SHP77 treated with DMSO at 0.1 percent for 48 hours (cell line): ENCODE results near the gene GPC6.

Experiments used
- DNase-seq: peaks from one replicate; lab custom pipeline; 2025; lab: John Stamatoyannopoulos, UW

GPC6 gene

GRCh38 chr13:93268327-93269028 is 41.9 kb downstream of the GPC6 start:
- no peak for DNase-seq

- no peak for DNase-seq
Observed at GRCh38 chr13:93270769-93271742, 44.4 kb downstream of the GPC6 start.

DNA sequence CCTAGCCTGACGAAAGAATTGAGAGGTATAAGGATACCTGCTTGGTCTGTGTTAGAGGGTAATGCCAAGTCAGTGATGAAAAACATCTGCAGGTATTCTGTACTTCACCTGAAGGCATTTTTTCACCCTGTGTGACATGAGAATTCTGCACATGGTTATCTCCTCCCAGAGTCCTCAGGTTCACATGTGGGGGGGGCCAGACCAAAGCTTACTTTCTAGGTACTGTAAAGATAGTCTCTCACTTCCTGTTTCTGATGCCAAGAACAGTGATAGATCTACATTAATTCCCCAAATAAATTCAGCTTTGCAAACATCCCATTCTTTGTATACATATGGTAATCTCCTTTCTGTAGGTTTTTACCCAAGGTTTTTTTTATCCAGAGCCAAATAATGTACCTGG is 53.4 kb downstream of the GPC6 start:
- DNase-seq: no peak

DNA sequence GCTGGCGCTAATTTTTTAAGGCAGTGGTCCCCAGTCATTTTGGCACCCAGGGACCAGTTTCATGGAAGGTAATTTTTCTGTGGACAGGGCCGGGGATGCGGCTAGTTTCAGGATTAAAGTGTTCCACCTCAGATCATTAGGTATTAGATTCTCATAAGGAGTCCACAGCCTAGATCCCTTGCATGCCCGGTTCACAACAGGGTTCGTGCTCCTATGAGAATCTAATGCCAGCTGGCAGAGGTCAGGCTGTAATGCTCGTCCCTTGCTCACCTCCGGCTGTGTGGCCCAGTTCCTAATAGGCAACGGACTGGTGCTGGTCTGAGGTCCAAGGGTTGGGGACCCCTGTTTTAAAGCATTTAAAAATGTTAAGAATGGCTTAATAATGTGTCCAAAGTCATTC is 54.1 kb downstream of the GPC6 start:
- DNase-seq: no peak

- DNase-seq: no peak
Observed at GRCh38 chr13:93283255-93283654, 56.6 kb downstream of the GPC6 start.

DNA sequence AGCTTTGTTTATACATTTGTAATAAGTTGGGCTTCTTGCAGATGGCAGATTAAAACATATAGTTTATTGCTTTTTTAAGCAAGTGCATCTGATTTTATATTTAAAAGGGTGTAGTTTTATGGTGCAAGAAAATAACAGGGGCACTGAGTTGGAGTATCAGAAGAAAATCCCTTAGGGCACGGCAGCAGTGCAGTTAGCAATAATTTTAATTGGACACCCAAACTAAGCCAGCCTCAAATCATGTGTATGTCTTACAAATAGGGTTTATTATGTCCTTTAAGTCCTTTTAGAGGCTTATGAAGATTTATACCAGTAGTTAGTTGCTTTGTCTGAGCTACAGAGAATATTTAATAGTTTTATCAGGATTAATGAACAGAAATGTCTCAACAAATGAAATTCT is 57.5 kb downstream of the GPC6 start:
- DNase-seq: no peak

DNA sequence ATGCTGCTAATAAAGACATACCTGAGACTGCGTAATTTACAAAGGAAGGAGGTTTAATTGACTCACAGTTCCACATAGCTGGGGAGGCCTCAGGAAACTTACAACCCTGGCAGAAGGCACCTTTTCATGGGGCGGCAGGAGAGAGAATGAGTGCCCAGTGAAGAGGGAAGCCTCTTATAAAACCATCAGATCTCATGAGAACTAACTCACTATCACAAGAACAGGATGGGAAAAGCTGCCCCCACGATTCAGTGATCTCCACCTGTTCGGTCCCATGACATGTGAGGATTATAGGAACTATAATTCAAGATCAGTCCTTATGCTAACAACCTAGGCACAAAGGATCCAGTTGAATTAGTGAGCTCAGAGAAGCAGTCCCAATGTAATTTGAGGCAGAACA is 59.4 kb downstream of the GPC6 start:
- no peak for DNase-seq

DNA sequence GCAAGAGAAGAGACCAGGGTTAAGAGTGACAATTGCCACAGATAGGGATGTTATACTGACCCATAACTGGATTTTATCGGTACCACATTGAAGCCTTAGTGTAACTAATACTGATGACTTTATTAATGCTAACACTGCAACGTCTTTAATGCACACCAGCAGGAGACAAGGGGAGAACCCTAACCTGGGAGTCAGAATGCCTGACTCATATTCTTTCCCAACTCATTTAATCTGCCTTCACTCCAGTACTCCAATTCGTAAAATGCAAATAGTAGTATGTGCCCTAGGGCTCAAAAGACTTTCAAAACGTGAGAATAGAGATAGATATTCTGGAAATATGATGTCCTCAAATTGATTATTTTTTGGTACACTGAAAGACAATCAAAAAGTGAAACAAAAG is 62.4 kb downstream of the GPC6 start:
- no peak for DNase-seq

- no peak for DNase-seq
Observed at GRCh38 chr13:93289842-93290241, 63.2 kb downstream of the GPC6 start.

DNA sequence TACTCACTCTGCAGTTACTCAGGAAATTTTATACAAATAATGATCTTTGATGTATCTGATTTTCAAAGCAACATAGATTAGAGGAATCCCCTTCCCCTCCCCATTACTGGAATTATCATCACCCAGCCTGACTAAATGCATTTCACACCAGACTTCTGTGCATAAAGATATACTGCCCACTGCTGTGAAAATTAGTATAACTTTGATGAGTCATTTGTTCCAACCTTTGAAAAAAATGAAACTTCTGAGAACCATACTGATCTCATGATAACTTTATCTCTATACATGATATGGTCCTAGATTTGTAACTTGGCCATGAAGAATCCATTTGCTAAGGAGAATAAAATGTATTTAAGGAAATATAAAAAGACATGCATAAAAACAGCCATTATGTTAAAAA is 63.9 kb downstream of the GPC6 start:
- no peak for DNase-seq

GRCh38 chr13:93292366-93292765 is 65.8 kb downstream of the GPC6 start:
- DNase-seq: no peak

DNA sequence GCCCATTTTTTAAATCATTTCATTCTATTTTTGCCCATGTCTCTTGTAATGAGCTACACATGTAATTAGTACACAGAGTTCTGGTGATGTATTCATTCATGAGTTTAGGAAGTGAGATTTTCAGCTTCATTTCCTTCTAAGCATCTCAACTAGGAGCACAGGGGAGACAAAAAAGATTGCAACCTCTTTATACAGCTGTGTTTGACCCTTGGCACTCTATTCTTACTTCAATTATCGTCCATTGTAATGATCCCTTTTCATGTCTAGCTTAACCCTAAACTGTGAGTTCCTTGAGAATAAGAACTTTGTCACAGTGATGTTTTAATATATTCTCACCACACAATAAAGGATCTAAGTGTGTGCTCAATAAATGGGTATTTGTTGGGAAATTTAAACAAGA is 67.1 kb downstream of the GPC6 start:
- no peak for DNase-seq

- DNase-seq: no peak
Observed at GRCh38 chr13:93296584-93296983, 70.0 kb downstream of the GPC6 start.

GRCh38 chr13:93298713-93299112 is 72.1 kb downstream of the GPC6 start:
- no peak for DNase-seq

DNA sequence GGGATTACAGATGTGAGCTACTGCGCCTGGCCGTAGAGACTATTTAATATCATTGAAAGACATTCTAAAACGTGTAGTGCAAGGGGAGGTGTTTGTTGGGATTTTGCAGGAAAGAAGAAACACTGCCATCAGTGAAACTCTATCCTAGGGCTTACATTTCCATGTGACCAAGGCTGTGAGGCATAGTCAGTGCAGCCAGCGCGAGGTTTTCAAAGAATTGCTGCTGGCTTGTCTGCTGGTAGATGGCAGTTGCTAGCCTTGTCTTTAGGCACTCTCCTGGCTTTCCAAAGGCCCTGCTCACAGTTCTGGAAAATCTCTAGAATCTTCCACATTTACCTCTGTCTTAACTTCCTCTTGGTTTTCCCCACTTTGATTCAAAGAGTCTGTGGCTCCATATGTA is 77.5 kb downstream of the GPC6 start:
- DNase-seq: no peak

DNA sequence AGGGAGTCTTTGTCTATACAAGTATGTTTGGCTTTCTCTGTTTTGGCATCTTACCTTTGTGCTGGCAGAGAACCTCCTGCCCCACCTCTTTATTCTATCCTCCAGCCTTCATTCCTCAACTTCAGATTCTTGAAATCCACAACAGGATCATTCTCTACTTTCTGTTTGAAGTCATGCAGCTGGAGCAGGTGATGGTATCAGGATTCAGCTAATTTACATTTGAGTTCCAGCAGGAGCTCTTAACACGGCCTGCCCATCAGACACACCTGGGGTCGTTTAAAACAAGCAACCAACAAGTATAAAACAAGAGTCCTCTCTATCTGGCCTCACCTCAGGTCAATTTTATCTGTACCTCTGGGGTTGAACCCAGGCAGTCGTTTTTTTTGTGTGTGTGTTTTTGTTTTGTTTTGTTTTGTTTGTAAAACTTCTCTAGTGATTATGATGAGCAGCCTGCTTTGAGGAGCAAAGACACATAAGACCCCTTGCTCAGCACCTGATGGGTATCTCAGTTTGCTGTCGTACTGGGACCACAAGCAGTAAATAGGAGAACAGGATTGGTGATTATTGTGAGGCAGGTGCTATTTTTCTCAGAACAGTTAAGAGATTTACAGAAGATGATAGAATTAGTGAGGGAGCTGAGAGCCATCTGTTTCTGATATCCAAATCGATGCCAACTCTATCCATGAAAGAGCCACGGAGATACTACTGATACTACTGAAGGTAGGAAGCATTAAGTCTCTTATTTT is 78.4 kb downstream of the GPC6 start:
- DNase-seq: no peak

GRCh38 chr13:93305886-93306285 is 79.3 kb downstream of the GPC6 start:
- DNase-seq: no peak

GRCh38 chr13:93307136-93307535 is 80.5 kb downstream of the GPC6 start:
- DNase-seq: no peak

DNA sequence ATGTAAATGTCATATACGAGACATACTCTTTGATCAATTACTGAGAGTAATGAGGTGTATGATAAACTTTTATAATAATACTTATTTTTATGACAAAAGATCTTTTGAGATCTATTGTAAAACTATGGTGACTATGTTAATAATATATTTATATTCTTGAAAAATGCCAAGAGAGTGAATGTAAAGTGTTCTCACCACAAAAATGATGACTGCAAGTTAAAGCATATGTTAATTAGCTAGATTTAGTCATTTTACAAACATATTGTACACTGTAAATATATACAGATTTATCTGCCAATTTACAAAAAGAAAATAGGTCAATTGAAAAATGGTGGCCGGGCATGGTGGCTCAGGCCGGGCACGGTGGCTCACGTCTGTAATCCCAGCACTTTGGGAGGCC is 81.0 kb downstream of the GPC6 start:
- DNase-seq: no peak

GRCh38 chr13:93309886-93310523 is 83.4 kb downstream of the GPC6 start:
- DNase-seq: no peak

DNA sequence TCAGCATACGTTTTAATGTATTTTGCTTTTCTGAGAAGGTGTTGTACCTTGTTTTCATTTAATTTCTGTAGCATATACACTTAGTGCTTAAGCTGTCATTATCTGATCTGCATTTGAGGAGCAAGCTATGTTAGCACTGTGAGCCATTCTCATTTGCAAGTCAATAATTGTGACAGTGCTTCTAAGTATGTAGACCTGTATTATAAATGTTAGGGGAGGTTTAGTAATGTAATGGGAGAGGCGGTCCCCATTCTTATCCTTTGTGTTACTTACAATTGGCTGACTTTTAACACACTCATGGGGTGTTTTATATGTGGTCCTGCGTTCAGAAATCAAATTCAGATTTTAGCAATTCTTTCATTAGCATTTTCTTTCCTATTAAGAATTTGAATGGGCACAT is 90.2 kb downstream of the GPC6 start:
- DNase-seq: no peak
